A549 (cell line): ENCODE results near the gene PBX3. TPM values are rescaled to one million over a fixed set of nuclear protein-coding genes. Genes with fewer than 3 reads are reported as not detected.
A peak's percentile ranks its signal among the peaks of the same experiment; 100 is the strongest.

Experiments used
- ATAC-seq, 2 experiments: fragments of 200-7000 bp in 1 of 2; fragments of >200 bp in 1 of 2; cut with Nextera tagmentation in 1 of 2; cut with Tn5 transposase in 1 of 2; 3 replicates each; pipeline versions ENCODE4 v1.8.0 to v1.9.1; 2018 to 2020; ENCODE audit warnings: mild to moderate bottlenecking in 1 of 2, moderate library complexity in 1 of 2
- CTCF ChIA-PET: fragments of 300-600 bp; sonication (Branson Sonifier 250); formaldehyde crosslinking; extraction: SDS; loops from one replicate; lab custom pipeline; 2021; ENCODE audit warnings: antibody characterized with exemption, inconsistent platforms; lab: Yijun Ruan, JAX
- POLR2A ChIA-PET: fragments of 350-600 bp; formaldehyde crosslinking; extraction: SDS; loops from one replicate; lab custom pipeline; 2021; ENCODE audit warnings: antibody characterized with exemption, inconsistent platforms; lab: Yijun Ruan, JAX
- DNase-seq, 2 experiments: peaks; one replicate each; pipeline versions ENCODE4 v3.0.0 to v3.0.0-alpha.2; 2011 to 2016; ENCODE audit warnings: low read depth in 1 of 2, low spot score in 1 of 2
- FAIRE-seq: peaks from 2 replicates; lab custom pipeline; 2011; peaks lifted over from hg19 to GRCh38; lab: Jason Lieb, UNC
- H3K27ac ChIP-seq, 2 experiments: fragments of >200 bp; sonication (Bioruptor Twin); formaldehyde crosslinking; 3 replicates each; pipeline ENCODE4 v1.5.1; 2016 to 2017
- H3K4me1 ChIP-seq: fragments of >200 bp; sonication (Bioruptor Twin); formaldehyde crosslinking; 3 replicates; pipeline ENCODE4 v1.6.1; 2016
- H3K4me2 ChIP-seq: fragments of >200 bp; sonication (Bioruptor Twin); formaldehyde crosslinking; 3 replicates; pipeline ENCODE4 v1.6.1; 2016
- H3K4me3 ChIP-seq: fragments of >200 bp; sonication (Bioruptor Twin); formaldehyde crosslinking; 3 replicates; pipeline ENCODE4 v1.5.1; 2016
- H3K9me3 ChIP-seq: fragments of >200 bp; sonication (Bioruptor Twin); formaldehyde crosslinking; 3 replicates; pipeline ENCODE4 v1.6.1; 2016
- BCL3 ChIP-seq: fragments of >200 bp; sonication (Bioruptor Twin); formaldehyde crosslinking; IDR thresholded peaks from 3 replicates; pipeline ENCODE4 v1.6.1; 2016
- CBX2 ChIP-seq: fragments of 200-600 bp; sonication (generic); IDR thresholded peaks from 2 replicates; pipeline ENCODE4 v1.6.1; 2016; ENCODE audit warnings: low read depth, mild to moderate bottlenecking, borderline replicate concordance
- CBX8 ChIP-seq: fragments of 200-600 bp; sonication (generic); IDR thresholded peaks from 2 replicates; pipeline ENCODE4 v1.6.1; 2016
- CHD4 ChIP-seq: fragments of 200-600 bp; sonication (generic); IDR thresholded peaks from 2 replicates; pipeline ENCODE4 v1.6.1; 2016; ENCODE audit warnings: antibody characterized with exemption, mild to moderate bottlenecking, borderline replicate concordance
- EHMT2 ChIP-seq: fragments of 200-600 bp; sonication (generic); IDR thresholded peaks from 2 replicates; pipeline ENCODE4 v1.6.1; 2016; ENCODE audit warnings: antibody characterized with exemption, low read depth, mild to moderate bottlenecking, moderate library complexity
- EP300 ChIP-seq, 2 experiments: fragments of >200 bp; sonication (Bioruptor Twin); formaldehyde crosslinking; IDR thresholded peaks; 2 replicates in 1 of 2; 3 replicates in 1 of 2; pipeline ENCODE4 v1.6.1; 2016 to 2017
- ESRRA ChIP-seq: fragments of 150-350 bp; IDR thresholded peaks from 2 replicates; pipeline ENCODE4 v1.6.1; 2014; ENCODE audit warnings: mild to moderate bottlenecking, low read length, borderline replicate concordance
- FOSB ChIP-seq: fragments of 250-450 bp; sonication (Bioruptor Pico); IDR thresholded peaks from 2 replicates; pipeline ENCODE4 v1.5.0; 2020; ENCODE audit warnings: mild to moderate bottlenecking, moderate library complexity
- FOXS1 ChIP-seq: fragments of 250-450 bp; sonication (Bioruptor Pico); IDR thresholded peaks from 2 replicates; pipeline ENCODE4 v1.5.0; 2020; ENCODE audit warnings: mild to moderate bottlenecking, moderate library complexity
- HOXB13 ChIP-seq: fragments of 250-450 bp; sonication (Bioruptor Pico); IDR thresholded peaks from 2 replicates; pipeline ENCODE4 v1.5.0; 2020; ENCODE audit warnings: low read depth, mild to moderate bottlenecking, moderate library complexity
- HOXB5 ChIP-seq: fragments of 250-450 bp; sonication (Bioruptor Pico); IDR thresholded peaks from 2 replicates; pipeline ENCODE4 v1.5.0; 2020; ENCODE audit warnings: mild to moderate bottlenecking, moderate library complexity
- KDM1A ChIP-seq: fragments of 200-600 bp; sonication (generic); IDR thresholded peaks from 2 replicates; pipeline ENCODE4 v1.6.1; 2016; ENCODE audit warnings: low read depth, mild to moderate bottlenecking
- KDM5A ChIP-seq: fragments of 200-600 bp; sonication (generic); IDR thresholded peaks from 2 replicates; pipeline ENCODE4 v1.6.1; 2016; ENCODE audit warnings: antibody characterized with exemption, mild to moderate bottlenecking
- MAFK ChIP-seq: fragments of 450-650 bp; IDR thresholded peaks from 2 replicates; pipeline ENCODE4 v1.6.1; 2014; ENCODE audit not compliant: partially characterized antibody
- MAZ ChIP-seq: fragments of 150-350 bp; IDR thresholded peaks from 2 replicates; pipeline ENCODE4 v1.6.1; 2014; ENCODE audit warnings: antibody characterized with exemption, low read depth, low read length, borderline replicate concordance
- NPAS2 ChIP-seq: fragments of 250-450 bp; sonication (Bioruptor Pico); IDR thresholded peaks from 2 replicates; pipeline ENCODE4 v1.8.0; 2022; ENCODE audit warnings: mild to moderate bottlenecking, moderate library complexity, borderline replicate concordance
- PBX3 ChIP-seq: IDR thresholded peaks from 2 replicates; pipeline ENCODE4 v1.6.1; 2012
- PHF8 ChIP-seq: fragments of 200-600 bp; sonication (generic); IDR thresholded peaks from 2 replicates; pipeline ENCODE4 v1.6.1; 2016; ENCODE audit warnings: low read depth, mild to moderate bottlenecking, antibody characterized with exemption, moderate library complexity, borderline replicate concordance
- RCOR1 ChIP-seq: fragments of 150-350 bp; IDR thresholded peaks from 2 replicates; pipeline ENCODE4 v1.6.1; 2014; ENCODE audit warnings: antibody characterized with exemption, low read length, low read depth
- RFX5 ChIP-seq: fragments of 450-650 bp; IDR thresholded peaks from 2 replicates; pipeline ENCODE4 v1.7.1; 2014; ENCODE audit warnings: antibody characterized with exemption, mild to moderate bottlenecking, moderate library complexity
- RNF2 ChIP-seq: fragments of 200-600 bp; sonication (generic); IDR thresholded peaks from 2 replicates; pipeline ENCODE4 v1.6.1; 2016; ENCODE audit warnings: low read depth, mild to moderate bottlenecking, antibody characterized with exemption, moderate library complexity, borderline replicate concordance
- TFCP2L1 ChIP-seq: fragments of 250-450 bp; sonication (Bioruptor Pico); IDR thresholded peaks from 2 replicates; pipeline ENCODE4 v1.5.0; 2021; ENCODE audit warnings: mild to moderate bottlenecking
- TP53 ChIP-seq: fragments of 250-450 bp; sonication (Bioruptor Pico); IDR thresholded peaks from 2 replicates; pipeline ENCODE4 v1.5.0; 2021; ENCODE audit warnings: mild to moderate bottlenecking, moderate library complexity
- ZNF302 ChIP-seq: fragments of 250-450 bp; sonication (Bioruptor Pico); IDR thresholded peaks from 2 replicates; pipeline ENCODE4 v1.9.0; 2021; ENCODE audit warnings: inconsistent platforms, mild to moderate bottlenecking, moderate library complexity
- WGBS: methylation state at CpG from one replicate; pipeline ENCODE4 v1.1.6; 2017; ENCODE audit errors: missing lambda C conversion rate; 5-methylcytosine and 5-hydroxymethylcytosine counted together
- polyA plus RNA-seq, 4 experiments: library from polyadenylated mRNA; depleted of rRNA in 3 of 4; stranded (reverse); fragments of >200 nt; fragmentation: RNase III in 1 of 4; extraction: RNeasy Plus Mini Kit Qiagen cat#74134 plus additional on column Dnase treatment in 1 of 4; gene quantifications; 2 replicates in 3 of 4; 3 replicates in 1 of 4; pipeline ENCODE4 v1.2.3, GENCODE V29; 2011 to 2017
- TF ChIP-seq, protein P1 (sequence below): IDR thresholded peaks from 2 replicates; pipeline ENCODE4 v1.6.1; 2012; ENCODE audit warnings: low read depth, borderline replicate concordance
- TF ChIP-seq, protein P2 (sequence below): fragments of 250-450 bp; sonication (Bioruptor Pico); IDR thresholded peaks from 2 replicates; pipeline ENCODE4 v1.5.0; 2021; ENCODE audit warnings: mild to moderate bottlenecking, moderate library complexity, borderline replicate concordance

PBX3 gene
- polyA plus RNA-seq, 2 of the 4 experiments (the other 2 are of a cell fraction): 10.7 to 23.5 TPM

GRCh38 chr9:125758986-125759763 lies 12.0 kb downstream of the PBX3 start (continued):
- TF ChIP-seq RCOR1: no peak
- TF ChIP-seq, protein P1, sequence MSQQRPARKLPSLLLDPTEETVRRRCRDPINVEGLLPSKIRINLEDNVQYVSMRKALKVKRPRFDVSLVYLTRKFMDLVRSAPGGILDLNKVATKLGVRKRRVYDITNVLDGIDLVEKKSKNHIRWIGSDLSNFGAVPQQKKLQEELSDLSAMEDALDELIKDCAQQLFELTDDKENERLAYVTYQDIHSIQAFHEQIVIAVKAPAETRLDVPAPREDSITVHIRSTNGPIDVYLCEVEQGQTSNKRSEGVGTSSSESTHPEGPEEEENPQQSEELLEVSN: no peak
- no peak for TF ChIP-seq RFX5
- no peak for TF ChIP-seq PBX3

DNA sequence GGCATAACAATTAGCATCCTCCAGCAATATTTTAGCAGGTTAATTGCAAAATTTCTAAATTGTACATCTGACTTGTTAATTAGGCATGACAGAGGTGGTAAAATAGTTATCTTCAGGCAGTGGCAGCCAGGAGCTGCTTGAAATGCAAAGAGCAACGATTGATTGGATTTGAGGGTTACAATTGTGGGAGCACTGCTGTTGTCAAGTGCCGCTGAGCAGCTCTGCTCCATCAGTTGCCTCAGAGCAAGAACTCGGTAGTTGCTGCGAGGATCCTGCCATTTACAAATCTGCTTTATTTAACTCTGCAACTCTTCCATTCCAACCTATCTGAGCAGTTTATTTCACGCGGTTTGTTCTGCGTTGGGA lies 12.6 kb downstream of the PBX3 start:
- Histone ChIP-seq H3K27ac (no peak overlapping the region), H3K4me1 (0 out of 3 replicates have a peak, but pooled peaks cover 4% of the 10 kb centered on the region), H3K4me2 (no peak overlapping the region), H3K9me3 (no peaks in the 10 kb centered on the region), H3K4me3 (no peak overlapping the region)
- no peak for ATAC-seq
- no peak for FAIRE-seq
- POLR2A ChIA-PET: no interaction called here
- TF ChIP-seq, protein P2, sequence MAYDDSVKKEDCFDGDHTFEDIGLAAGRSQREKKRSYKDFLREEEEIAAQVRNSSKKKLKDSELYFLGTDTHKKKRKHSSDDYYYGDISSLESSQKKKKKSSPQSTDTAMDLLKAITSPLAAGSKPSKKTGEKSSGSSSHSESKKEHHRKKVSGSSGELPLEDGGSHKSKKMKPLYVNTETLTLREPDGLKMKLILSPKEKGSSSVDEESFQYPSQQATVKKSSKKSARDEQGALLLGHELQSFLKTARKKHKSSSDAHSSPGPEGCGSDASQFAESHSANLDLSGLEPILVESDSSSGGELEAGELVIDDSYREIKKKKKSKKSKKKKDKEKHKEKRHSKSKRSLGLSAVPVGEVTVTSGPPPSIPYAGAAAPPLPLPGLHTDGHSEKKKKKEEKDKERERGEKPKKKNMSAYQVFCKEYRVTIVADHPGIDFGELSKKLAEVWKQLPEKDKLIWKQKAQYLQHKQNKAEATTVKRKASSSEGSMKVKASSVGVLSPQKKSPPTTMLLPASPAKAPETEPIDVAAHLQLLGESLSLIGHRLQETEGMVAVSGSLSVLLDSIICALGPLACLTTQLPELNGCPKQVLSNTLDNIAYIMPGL: no peak
- no peak for TF ChIP-seq ESRRA
- no peak for TF ChIP-seq TP53 (CRISPR knock-in tag)
- no peak for TF ChIP-seq RNF2
- no peak for TF ChIP-seq TFCP2L1 (CRISPR knock-in tag)
- no peak for DNase-seq
- CTCF ChIA-PET: interaction anchor here (1.2 kb wide), 1 partner anchor 11 kb away, joined by 3 read pairs; no protein-coding TSS in a partner anchor
- WGBS: 86% methylated on average over 7 of the region's 7 CpGs

- no peak overlapping the region for H3K4me3 ChIP-seq
- no peak for ATAC-seq
- ChIA-PET POLR2A (no interaction called here), CTCF (no interaction called here)
- no peak for DNase-seq
- no peak overlapping the region for H3K4me2 ChIP-seq
- peak; percentile 7 for FAIRE-seq
- WGBS: 88% methylated on average over 1 of the region's 1 CpG
- H3K9me3 ChIP-seq: no peaks in the 10 kb centered on the region
- H3K4me1 ChIP-seq: 0 out of 3 replicates have a peak, but pooled peaks cover 4% of the 10 kb centered on the region
- TF ChIP-seq CBX8 (no peak), PHF8 (no peak), BCL3 (no peak), CHD4 (no peak), RNF2 (no peak), HOXB13 (no peak), TP53 (CRISPR knock-in tag) (no peak), KDM5A (no peak), HOXB5 (CRISPR knock-in tag) (no peak), FOXS1 (CRISPR knock-in tag) (no peak), MAFK (no peak), ZNF302 (CRISPR knock-in tag) (no peak), RFX5 (no peak), KDM1A (no peak), EHMT2 (no peak), FOSB (CRISPR knock-in tag) (no peak), EP300 (IDR thresholded peaks at IDR 0.05) (no peak), NPAS2 (CRISPR knock-in tag) (no peak), CBX2 (no peak), MAZ (no peak)
- H3K27ac ChIP-seq: no peak overlapping the region
These were observed 13.4 kb downstream of the PBX3 start for GRCh38 chr9:125760537-125760936.
